WTC11 (cell line): ENCODE data around the gene CFAP251.

Experiments used
- CBFB ChIP-seq: sonication (generic); formaldehyde crosslinking; IDR thresholded peaks from 2 replicates; pipeline ENCODE4 v1.8.1; 2022; ENCODE audit warnings: mild to moderate bottlenecking, low read depth, missing genetic modification reagents
- CREB1 ChIP-seq: sonication (generic); formaldehyde crosslinking; IDR thresholded peaks from 2 replicates; pipeline ENCODE4 v1.8.0; 2023; ENCODE audit warnings: mild to moderate bottlenecking, missing genetic modification reagents
- ETV6 ChIP-seq: sonication (generic); formaldehyde crosslinking; IDR thresholded peaks from 2 replicates; pipeline ENCODE4 v1.8.1; 2022; ENCODE audit warnings: mild to moderate bottlenecking, missing genetic modification reagents
- FOXP4 ChIP-seq: sonication (generic); formaldehyde crosslinking; IDR thresholded peaks from 2 replicates; pipeline ENCODE4 v1.8.0; 2022; ENCODE audit warnings: mild to moderate bottlenecking, missing genetic modification reagents
- MAX ChIP-seq: sonication (generic); formaldehyde crosslinking; IDR thresholded peaks from 2 replicates; pipeline ENCODE4 v1.8.0; 2022; ENCODE audit warnings: mild to moderate bottlenecking, missing genetic modification reagents
- MLX ChIP-seq: sonication (generic); formaldehyde crosslinking; IDR thresholded peaks from 2 replicates; pipeline ENCODE4 v1.8.1; 2023; ENCODE audit warnings: mild to moderate bottlenecking, missing genetic modification reagents, moderate library complexity
- RELA ChIP-seq: sonication (generic); formaldehyde crosslinking; IDR thresholded peaks from 2 replicates; pipeline ENCODE4 v1.8.1; 2022; ENCODE audit warnings: missing genetic modification reagents, mild to moderate bottlenecking, borderline replicate concordance
- TCF7 ChIP-seq: sonication (generic); formaldehyde crosslinking; IDR thresholded peaks from 2 replicates; pipeline ENCODE4 v1.8.0; 2022; ENCODE audit warnings: mild to moderate bottlenecking, low read depth, missing genetic modification reagents, moderate library complexity
- TF ChIP-seq, protein P1 (sequence below): fragments of 200-600 bp; IDR thresholded peaks from 2 replicates; pipeline ENCODE4 v1.8.0; 2022; ENCODE audit warnings: antibody characterized with exemption

GRCh38 chr12:121946313-121947025 is 28.1 kb downstream of the CFAP251 start:
- TF ChIP-seq, protein P1, sequence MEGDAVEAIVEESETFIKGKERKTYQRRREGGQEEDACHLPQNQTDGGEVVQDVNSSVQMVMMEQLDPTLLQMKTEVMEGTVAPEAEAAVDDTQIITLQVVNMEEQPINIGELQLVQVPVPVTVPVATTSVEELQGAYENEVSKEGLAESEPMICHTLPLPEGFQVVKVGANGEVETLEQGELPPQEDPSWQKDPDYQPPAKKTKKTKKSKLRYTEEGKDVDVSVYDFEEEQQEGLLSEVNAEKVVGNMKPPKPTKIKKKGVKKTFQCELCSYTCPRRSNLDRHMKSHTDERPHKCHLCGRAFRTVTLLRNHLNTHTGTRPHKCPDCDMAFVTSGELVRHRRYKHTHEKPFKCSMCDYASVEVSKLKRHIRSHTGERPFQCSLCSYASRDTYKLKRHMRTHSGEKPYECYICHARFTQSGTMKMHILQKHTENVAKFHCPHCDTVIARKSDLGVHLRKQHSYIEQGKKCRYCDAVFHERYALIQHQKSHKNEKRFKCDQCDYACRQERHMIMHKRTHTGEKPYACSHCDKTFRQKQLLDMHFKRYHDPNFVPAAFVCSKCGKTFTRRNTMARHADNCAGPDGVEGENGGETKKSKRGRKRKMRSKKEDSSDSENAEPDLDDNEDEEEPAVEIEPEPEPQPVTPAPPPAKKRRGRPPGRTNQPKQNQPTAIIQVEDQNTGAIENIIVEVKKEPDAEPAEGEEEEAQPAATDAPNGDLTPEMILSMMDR, result no peak
- TF ChIP-seq ETV6 (CRISPR knock-in tag) (no peak), TCF7 (CRISPR knock-in tag) (no peak), RELA (no peak), MAX (CRISPR knock-in tag) (no peak), MLX (CRISPR knock-in tag) (no peak), CBFB (no peak), CREB1 (no peak), FOXP4 (CRISPR knock-in tag) (no peak)
